Naive thymus-derived CD4-positive, alpha-beta T cell (primary cell): ENCODE measurements around the gene PRSS23. TPM values are rescaled to one million over a fixed set of nuclear protein-coding genes. Genes with fewer than 3 reads are reported as not detected.
A peak's percentile ranks its signal among the peaks of the same experiment; 100 is the strongest.

Experiments
- ATAC-seq: fragments of 150-1000 bp; cut with Tn5 transposase; 2 replicates; pipeline ENCODE4 v1.10.0; 2021; ENCODE audit warnings: mild to moderate bottlenecking, moderate library complexity
- CTCF ChIA-PET: fragments of 350-600 bp; sonication (Branson Sonifier 250); formaldehyde crosslinking; loops from one replicate; lab custom pipeline; 2021; ENCODE audit warnings: antibody characterized with exemption; lab: Charles Lee
- POLR2A ChIA-PET: fragments of 350-600 bp; sonication (Branson Sonifier 250); formaldehyde crosslinking; loops from one replicate; lab custom pipeline; 2021; ENCODE audit warnings: antibody characterized with exemption, inconsistent platforms; lab: Charles Lee
- DNase-seq, 9 donors: peaks; one replicate each; pipeline versions ENCODE4 v3.0.0 to v3.0.0-alpha.2; 2020 to 2022; ENCODE audit warnings: mixed read lengths in 1 of 9
- H3K27ac ChIP-seq: one replicate; pipeline ENCODE4 v1.7.0; 2013; ENCODE audit warnings: mild to moderate bottlenecking, low read depth, low read length, moderate library complexity
- H3K27me3 ChIP-seq, 2 donors: one replicate each; pipeline ENCODE4 v1.7.0; 2013; ENCODE audit warnings: low read length in 2 of 2, mild to moderate bottlenecking in 2 of 2, moderate library complexity in 2 of 2; ENCODE audit not compliant: control insufficient read depth in 2 of 2, insufficient read depth in 2 of 2
- H3K36me3 ChIP-seq, 3 experiments: 1 replicate in 2 of 3; 2 replicates in 1 of 3; pipeline ENCODE4 v1.7.0; 2013; ENCODE audit warnings: low read length in 3 of 3, mild to moderate bottlenecking in 3 of 3, moderate library complexity in 1 of 3; ENCODE audit not compliant: insufficient read depth in 3 of 3, control insufficient read depth in 2 of 3
- H3K4me1 ChIP-seq, 2 donors: one replicate each; pipeline ENCODE4 v1.7.0; 2013; ENCODE audit warnings: low read length in 2 of 2, mild to moderate bottlenecking in 2 of 2, moderate library complexity in 1 of 2; ENCODE audit not compliant: control insufficient read depth in 2 of 2, insufficient read depth in 2 of 2
- H3K4me3 ChIP-seq: 2 replicates; pipeline ENCODE4 v1.7.0; 2013; ENCODE audit warnings: mild to moderate bottlenecking, low read length
- H3K9me3 ChIP-seq, 3 experiments: 1 replicate in 2 of 3; 2 replicates in 1 of 3; pipeline ENCODE4 v1.7.0; 2013; ENCODE audit warnings: low read length in 3 of 3; ENCODE audit not compliant: control insufficient read depth in 2 of 3
- H3K27ac Mint-ChIP-seq, 9 donors: one replicate each; pipeline ENCODE4 v1.8.0; 2020 to 2022; ENCODE audit warnings: mixed read lengths in 9 of 9, mild to moderate bottlenecking in 8 of 9, moderate library complexity in 5 of 9, inconsistent platforms in 2 of 9
- H3K27me3 Mint-ChIP-seq, 5 donors: one replicate each; pipeline ENCODE4 v1.8.0; 2021 to 2022; ENCODE audit warnings: mixed read lengths in 5 of 5, mild to moderate bottlenecking in 1 of 5
- H3K36me3 Mint-ChIP-seq, 5 donors: one replicate each; pipeline ENCODE4 v1.8.0; 2020 to 2022; ENCODE audit warnings: mixed read lengths in 5 of 5, mild to moderate bottlenecking in 3 of 5, inconsistent platforms in 1 of 5
- H3K4me1 Mint-ChIP-seq, 7 donors: one replicate each; pipeline ENCODE4 v1.8.0; 2020 to 2022; ENCODE audit warnings: mixed read lengths in 7 of 7, mild to moderate bottlenecking in 3 of 7, inconsistent platforms in 1 of 7
- H3K4me3 Mint-ChIP-seq, 10 donors: one replicate each; pipeline ENCODE4 v1.8.0; 2020 to 2022; ENCODE audit warnings: mild to moderate bottlenecking in 10 of 10, mixed read lengths in 10 of 10, moderate library complexity in 6 of 10, inconsistent platforms in 2 of 10
- H3K9me3 Mint-ChIP-seq, 11 donors: one replicate each; pipeline ENCODE4 v1.8.0; 2020 to 2022; ENCODE audit warnings: mixed read lengths in 11 of 11, mild to moderate bottlenecking in 4 of 11, inconsistent platforms in 1 of 11, moderate library complexity in 1 of 11
- intact Hi-C, 2 donors: fragments of 100-400 bp; cut with micrococcal nuclease; formaldehyde crosslinking; loops; one replicate each; pipeline ENCODE4 v1.15.1; 2023
- polyA plus RNA-seq, 2 donors: library from polyadenylated mRNA; unstranded; fragments of 300-500 nt; fragmentation: Illumina TruSeq; gene quantifications; one replicate each; pipeline ENCODE4 v1.2.3, GENCODE V29; 2021
- total RNA-seq, 6 experiments: library from RNA in 5 of 6; stranded (reverse) in 5 of 6; gene quantifications; 1 replicate in 5 of 6; 2 replicates in 1 of 6; pipeline ENCODE4 v1.2.3 and lab custom pipeline; 2021 to 2026

The PRSS23 gene
- total and polyA plus RNA-seq, 7 experiments from 2014 or later = 0.07 to 9.7 (median 0.54) TPM

DNA sequence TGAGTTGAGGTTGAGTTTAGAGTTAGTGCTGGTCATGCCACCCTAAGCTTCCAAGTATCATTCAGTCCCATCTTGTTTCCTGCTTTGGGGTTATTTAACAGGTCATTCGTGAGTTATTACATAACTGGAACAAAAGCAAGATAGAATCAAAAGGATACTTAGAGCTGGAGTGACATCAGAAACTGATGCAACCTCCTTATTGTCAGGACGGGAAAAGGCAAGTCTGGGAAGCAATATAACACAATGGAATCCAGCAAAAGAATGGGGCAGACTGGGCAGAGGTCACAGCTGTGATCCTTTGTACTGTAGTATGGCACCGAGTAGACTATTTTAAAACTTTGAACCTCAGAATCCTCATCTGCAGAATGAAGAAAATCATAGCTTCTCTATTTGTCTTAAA lies 4.4 kb upstream of the PRSS23 start:
- peaks cover 0 to 3% of the 10 kb centered on the region in 2 donors for H3K27me3 ChIP-seq
- no peak overlapping the region for H3K27ac ChIP-seq
- peaks cover 0 to 12% (median 3%) of the 10 kb centered on the region in 7 donors for H3K4me1 Mint-ChIP-seq
- H3K4me1 ChIP-seq = peaks cover 0 to 3% of the 10 kb centered on the region in 2 donors
- no peak overlapping the region for H3K4me3 Mint-ChIP-seq
- ChIA-PET CTCF (no interaction called here), POLR2A (no interaction called here)
- H3K9me3 Mint-ChIP-seq = no peaks in the 10 kb centered on the region
- intact Hi-C loops = no loop called here
- no peaks in the 10 kb centered on the region for H3K36me3 ChIP-seq
- H3K27me3 Mint-ChIP-seq = peaks cover 18 to 47% (median 32%) of the 10 kb centered on the region in 5 donors
- no peak overlapping the region for H3K27ac Mint-ChIP-seq
- no peak overlapping the region for H3K4me3 ChIP-seq
- ATAC-seq (no peak), DNase-seq (no peak)
- no peaks in the 10 kb centered on the region for H3K9me3 ChIP-seq
- H3K36me3 Mint-ChIP-seq = peaks cover 0 to 2% (median 0%) of the 10 kb centered on the region in 5 donors

DNA sequence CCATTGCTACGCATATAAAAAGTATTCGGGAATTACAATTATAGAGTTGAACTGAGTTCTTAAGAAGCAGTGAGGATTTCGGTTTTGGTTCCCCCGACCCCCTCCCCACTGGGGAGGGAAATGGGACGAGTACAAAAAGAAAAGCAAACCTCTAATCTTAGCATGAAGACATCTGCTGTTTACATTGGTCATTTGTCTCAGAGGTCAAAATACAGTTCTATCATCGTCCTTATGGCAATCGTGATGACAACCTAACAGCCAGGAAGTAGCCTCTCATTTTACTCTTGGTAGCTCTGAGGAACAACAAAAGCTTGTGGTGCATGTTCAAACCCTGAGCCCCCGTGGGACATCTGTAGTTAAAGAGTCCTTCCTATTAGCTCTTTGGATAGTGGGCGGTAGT lies 3.2 kb upstream of the PRSS23 start:
- ChIA-PET CTCF (no interaction called here), POLR2A (no interaction called here)
- no peaks in the 10 kb centered on the region for H3K36me3 ChIP-seq
- no peak overlapping the region for H3K27ac ChIP-seq
- Mint-ChIP-seq H3K27ac (no peak overlapping the region), H3K4me1 (peaks cover 0 to 17% (median 5%) of the 10 kb centered on the region in 7 donors), H3K36me3 (peaks cover 0 to 2% (median 0%) of the 10 kb centered on the region in 5 donors), H3K27me3 (peaks cover 27 to 59% (median 43%) of the 10 kb centered on the region in 5 donors), H3K9me3 (no peaks in the 10 kb centered on the region), H3K4me3 (no peak overlapping the region)
- peaks cover 0 to 6% of the 10 kb centered on the region in 2 donors for H3K4me1 ChIP-seq
- intact Hi-C loops = no loop called here
- peaks cover 0 to 4% of the 10 kb centered on the region in 2 donors for H3K27me3 ChIP-seq
- ATAC-seq (no peak), DNase-seq (no peak)
- H3K9me3 ChIP-seq = no peaks in the 10 kb centered on the region
- no peak overlapping the region for H3K4me3 ChIP-seq

DNA sequence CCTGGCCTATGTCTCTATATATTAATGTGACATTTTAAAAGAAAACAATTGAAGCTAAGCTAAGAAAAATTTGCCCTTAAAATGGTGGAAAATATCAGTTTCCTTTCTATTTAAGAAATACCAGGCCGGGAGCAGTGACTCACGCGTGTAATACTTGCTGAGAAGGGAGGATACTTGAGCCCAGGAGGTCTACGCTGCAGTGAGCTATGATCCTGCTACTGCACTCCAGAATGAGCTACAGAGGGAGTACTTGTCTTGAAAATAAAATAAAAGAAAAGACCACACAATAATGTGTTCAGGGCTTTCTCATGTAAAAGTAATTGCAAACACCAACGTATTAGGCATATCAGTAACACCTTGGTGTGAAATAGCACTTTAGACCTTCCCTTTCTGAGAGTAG lies 1.4 kb upstream of the PRSS23 start:
- H3K4me1 ChIP-seq = peaks cover 0 to 6% of the 10 kb centered on the region in 2 donors
- Mint-ChIP-seq H3K27ac (no peak overlapping the region), H3K4me3 (peak overlapping the region in 1 of 10 donors; percentile 75), H3K4me1 (peaks cover 0 to 32% (median 5%) of the 10 kb centered on the region in 7 donors), H3K27me3 (peaks cover 23 to 68% (median 55%) of the 10 kb centered on the region in 5 donors), H3K36me3 (peaks cover 0 to 2% (median 0%) of the 10 kb centered on the region in 5 donors), H3K9me3 (no peaks in the 10 kb centered on the region)
- H3K36me3 ChIP-seq = no peaks in the 10 kb centered on the region
- no peaks in the 10 kb centered on the region for H3K9me3 ChIP-seq
- ATAC-seq = no peak
- H3K27me3 ChIP-seq = peaks cover 0 to 4% of the 10 kb centered on the region in 2 donors
- no peak overlapping the region for H3K27ac ChIP-seq
- CTCF ChIA-PET = no interaction called here
- intact Hi-C loops = no loop called here
- POLR2A ChIA-PET = no interaction called here
- no peak for DNase-seq
- H3K4me3 ChIP-seq = no peak overlapping the region

DNA sequence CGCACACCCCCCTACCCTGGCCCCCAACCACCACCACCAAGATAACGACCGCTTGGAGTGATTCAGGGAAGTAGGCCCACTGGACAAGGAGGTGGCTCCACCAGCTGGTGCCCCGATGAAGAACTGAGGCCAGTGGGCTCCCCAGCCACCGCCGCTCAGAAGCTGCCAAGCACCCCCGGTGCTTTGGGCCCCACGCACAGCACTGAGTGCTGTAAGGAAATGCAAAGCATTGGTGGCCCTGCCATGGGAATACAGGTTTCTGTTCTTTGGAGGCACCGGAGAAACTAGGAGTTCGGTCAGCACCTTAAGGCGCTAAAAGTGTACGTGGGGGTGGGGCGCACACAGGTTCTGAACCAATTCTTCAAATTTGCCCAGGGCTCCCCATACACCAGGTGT lies 664 bp upstream of the PRSS23 start:
- no peaks in the 10 kb centered on the region for H3K9me3 ChIP-seq
- H3K4me1 Mint-ChIP-seq = peaks cover 0 to 35% (median 7%) of the 10 kb centered on the region in 7 donors
- POLR2A ChIA-PET = no interaction called here
- no peaks in the 10 kb centered on the region for H3K36me3 ChIP-seq
- DNase-seq (no peak), ATAC-seq (no peak)
- peaks cover 0 to 2% (median 0%) of the 10 kb centered on the region in 5 donors for H3K36me3 Mint-ChIP-seq
- CTCF ChIA-PET = no interaction called here
- H3K27me3 Mint-ChIP-seq = peaks cover 25 to 71% (median 59%) of the 10 kb centered on the region in 5 donors
- H3K27ac Mint-ChIP-seq = no peak overlapping the region
- peak overlapping the region in 7 of 10 donors; percentile 25 to 75 (median 62) for H3K4me3 Mint-ChIP-seq
- peaks cover 0 to 6% of the 10 kb centered on the region in 2 donors for H3K4me1 ChIP-seq
- intact Hi-C loops = loop anchor here in 1 of 2 donors (5.0 to 10.0 kb wide), 4 partner anchors 127 to 1045 kb away; partner anchors contain the start of genes HIKESHI and ME3
- H3K27me3 ChIP-seq = peaks cover 0 to 4% of the 10 kb centered on the region in 2 donors
- no peak overlapping the region for H3K4me3 ChIP-seq
- no peak overlapping the region for H3K27ac ChIP-seq
- H3K9me3 Mint-ChIP-seq = no peaks in the 10 kb centered on the region

DNA sequence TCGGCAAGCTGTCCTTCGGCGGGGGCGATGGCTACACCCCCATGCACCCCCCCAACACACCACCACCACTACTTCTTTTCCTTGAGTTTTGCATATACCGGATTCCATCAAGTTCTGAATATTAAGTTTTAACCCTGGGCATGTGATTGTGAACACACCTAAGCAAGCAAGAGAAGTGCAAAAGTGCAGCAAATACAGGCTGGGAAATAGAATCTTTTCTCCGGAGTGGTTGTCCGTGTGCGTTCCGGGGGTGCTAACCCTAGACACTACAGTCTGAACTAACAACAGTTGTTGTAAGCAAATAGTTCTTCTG lies 574 bp downstream of the PRSS23 start:
- intact Hi-C loops = loop anchor here in 1 of 2 donors (5.0 to 10.0 kb wide), 4 partner anchors 129 to 1046 kb away; partner anchors contain the start of genes HIKESHI and ME3
- H3K4me3 Mint-ChIP-seq = peak overlapping the region; percentile 32 to 80 (median 68)
- Histone ChIP-seq H3K27me3 (peaks cover 0 to 4% of the 10 kb centered on the region in 2 donors), H3K36me3 (no peaks in the 10 kb centered on the region), H3K27ac (no peak overlapping the region), H3K4me3 (no peak overlapping the region), H3K4me1 (peaks cover 0 to 17% of the 10 kb centered on the region in 2 donors), H3K9me3 (no peaks in the 10 kb centered on the region)
- H3K27ac Mint-ChIP-seq = peak overlapping the region in 1 of 9 donors; percentile 35
- peaks cover 0 to 46% (median 9%) of the 10 kb centered on the region in 7 donors for H3K4me1 Mint-ChIP-seq
- no peaks in the 10 kb centered on the region for H3K9me3 Mint-ChIP-seq
- CTCF ChIA-PET = no interaction called here
- H3K27me3 Mint-ChIP-seq = peaks cover 28 to 62% (median 60%) of the 10 kb centered on the region in 5 donors
- ATAC-seq (no peak), DNase-seq (no peak)
- POLR2A ChIA-PET = no interaction called here
- H3K36me3 Mint-ChIP-seq = peaks cover 0 to 2% (median 0%) of the 10 kb centered on the region in 5 donors

DNA sequence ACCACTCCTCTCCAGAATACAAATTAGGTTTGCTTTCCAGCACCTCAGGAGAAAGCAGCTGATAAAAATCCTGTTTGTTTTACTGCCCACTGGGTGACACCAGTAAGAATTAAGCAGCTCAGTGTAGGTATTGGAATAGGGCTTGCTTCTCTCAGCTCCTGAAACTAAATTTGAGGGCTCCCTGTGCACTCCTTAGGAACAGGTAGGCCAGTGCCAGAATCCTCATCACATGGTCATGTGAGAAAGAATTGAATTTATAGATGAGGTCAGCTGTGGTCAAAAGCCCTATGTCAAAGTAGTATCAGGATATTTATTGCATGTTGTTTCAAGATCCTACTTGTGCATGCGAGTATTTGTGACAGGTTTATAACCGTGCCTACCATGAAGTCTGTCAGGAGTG lies 1.0 kb downstream of the PRSS23 start:
- Histone ChIP-seq H3K27me3 (peaks cover 0 to 4% of the 10 kb centered on the region in 2 donors), H3K4me1 (peaks cover 0 to 20% of the 10 kb centered on the region in 2 donors), H3K36me3 (no peaks in the 10 kb centered on the region), H3K9me3 (no peaks in the 10 kb centered on the region), H3K4me3 (no peak overlapping the region), H3K27ac (no peak overlapping the region)
- Mint-ChIP-seq H3K9me3 (no peaks in the 10 kb centered on the region), H3K4me1 (peaks cover 0 to 51% (median 9%) of the 10 kb centered on the region in 7 donors), H3K27ac (no peak overlapping the region), H3K27me3 (peaks cover 28 to 64% (median 61%) of the 10 kb centered on the region in 5 donors), H3K36me3 (peaks cover 0 to 2% (median 0%) of the 10 kb centered on the region in 5 donors), H3K4me3 (peak overlapping the region in 4 of 10 donors; percentile 6 to 80 (median 70))
- intact Hi-C loops = loop anchor here in 1 of 2 donors (5.0 to 10.0 kb wide), 4 partner anchors 129 to 1047 kb away; partner anchors contain the start of genes HIKESHI and ME3
- no peak for DNase-seq
- ATAC-seq = no peak
- ChIA-PET POLR2A (no interaction called here), CTCF (no interaction called here)

DNA sequence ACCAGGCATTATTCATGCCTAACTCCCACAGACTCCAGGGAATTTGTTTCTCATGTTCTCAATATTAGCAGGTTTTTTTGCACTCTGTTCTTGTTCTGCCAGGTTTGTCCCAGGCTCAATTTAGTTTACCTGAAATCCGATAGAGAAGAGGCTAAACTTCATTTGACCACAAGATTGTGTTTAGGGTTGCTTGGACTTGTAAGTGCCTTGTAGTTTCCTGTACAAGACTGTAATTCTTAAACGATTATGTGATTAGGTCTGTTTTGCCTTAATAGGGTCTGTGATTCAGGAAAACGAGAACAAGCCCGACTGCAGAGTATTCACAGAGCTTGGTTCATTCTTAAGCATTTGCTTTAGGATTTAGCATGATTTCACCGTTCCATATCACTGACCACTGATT lies 1.8 kb downstream of the PRSS23 start:
- H3K4me3 Mint-ChIP-seq = peak overlapping the region in 3 of 10 donors; percentile 6 to 80 (median 11)
- intact Hi-C loops = loop anchor here in 1 of 2 donors (5.0 to 10.0 kb wide), 4 partner anchors 130 to 1047 kb away; partner anchors contain the start of genes HIKESHI and ME3
- ATAC-seq (no peak), DNase-seq (no peak)
- peaks cover 0 to 58% (median 9%) of the 10 kb centered on the region in 7 donors for H3K4me1 Mint-ChIP-seq
- Histone ChIP-seq H3K4me1 (peaks cover 0 to 25% of the 10 kb centered on the region in 2 donors), H3K9me3 (no peaks in the 10 kb centered on the region), H3K27me3 (peaks cover 0 to 4% of the 10 kb centered on the region in 2 donors), H3K36me3 (no peaks in the 10 kb centered on the region), H3K4me3 (no peak overlapping the region), H3K27ac (no peak overlapping the region)
- peaks cover 0 to 4% (median 0%) of the 10 kb centered on the region in 5 donors for H3K36me3 Mint-ChIP-seq
- ChIA-PET CTCF (no interaction called here), POLR2A (no interaction called here)
- no peak overlapping the region for H3K27ac Mint-ChIP-seq
- peaks cover 28 to 58% (median 55%) of the 10 kb centered on the region in 5 donors for H3K27me3 Mint-ChIP-seq
- H3K9me3 Mint-ChIP-seq = no peaks in the 10 kb centered on the region
